CD8-positive, alpha-beta memory T cell (primary cell): ENCODE data around the gene MRAP2. TPM values are rescaled to one million over a fixed set of nuclear protein-coding genes. Genes with fewer than 3 reads are reported as not detected.
"Not testable (repeated sequence)": the region's sequence is repeated elsewhere in the genome, so short reads cannot be mapped to it uniquely, and the experiment has no call there.

Experiments
- CTCF ChIA-PET: fragments of 350-600 bp; sonication (Branson Sonifier 250); formaldehyde crosslinking; loops from one replicate; lab custom pipeline; 2021; ENCODE audit warnings: antibody characterized with exemption; lab: Charles Lee
- POLR2A ChIA-PET: fragments of 350-600 bp; sonication (Branson Sonifier 250); formaldehyde crosslinking; loops from one replicate; lab custom pipeline; 2021; ENCODE audit warnings: antibody characterized with exemption; lab: Charles Lee
- DNase-seq, 5 donors: peaks; one replicate each; pipeline versions ENCODE4 v3.0.0 to v3.0.0-alpha.2; 2020 to 2022; ENCODE audit warnings: mixed read lengths in 1 of 5
- H3K27ac ChIP-seq: one replicate; pipeline ENCODE4 v1.7.0; 2013; ENCODE audit warnings: low read depth, mild to moderate bottlenecking, low read length, moderate library complexity
- H3K27me3 ChIP-seq: 2 replicates; pipeline ENCODE4 v1.7.0; 2013; ENCODE audit warnings: low read length, mild to moderate bottlenecking; ENCODE audit not compliant: insufficient read depth, poor library complexity, severe bottlenecking
- H3K36me3 ChIP-seq: 2 replicates; pipeline ENCODE4 v1.7.0; 2013; ENCODE audit warnings: mild to moderate bottlenecking, low read length, moderate library complexity; ENCODE audit not compliant: insufficient read depth
- H3K4me1 ChIP-seq: 2 replicates; pipeline ENCODE4 v1.7.0; 2013; ENCODE audit warnings: mild to moderate bottlenecking, low read length, moderate library complexity; ENCODE audit not compliant: insufficient read depth
- H3K4me3 ChIP-seq: 2 replicates; pipeline ENCODE4 v1.7.0; 2013; ENCODE audit warnings: mild to moderate bottlenecking, low read length
- H3K9me3 ChIP-seq: 2 replicates; pipeline ENCODE4 v1.7.0; 2013; ENCODE audit warnings: mild to moderate bottlenecking, low read length
- H3K27ac Mint-ChIP-seq, 8 donors: one replicate each; pipeline ENCODE4 v1.8.0; 2020 to 2021; ENCODE audit warnings: mixed read lengths in 8 of 8, mild to moderate bottlenecking in 6 of 8, inconsistent platforms in 3 of 8, moderate library complexity in 3 of 8
- H3K27me3 Mint-ChIP-seq, 2 donors: one replicate each; pipeline ENCODE4 v1.8.0; 2020 to 2021; ENCODE audit warnings: mixed read lengths in 2 of 2, mild to moderate bottlenecking in 1 of 2, moderate library complexity in 1 of 2
- H3K36me3 Mint-ChIP-seq, 3 donors: one replicate each; pipeline ENCODE4 v1.8.0; 2020 to 2021; ENCODE audit warnings: mixed read lengths in 3 of 3, inconsistent platforms in 1 of 3, mild to moderate bottlenecking in 1 of 3
- H3K4me1 Mint-ChIP-seq, 3 donors: one replicate each; pipeline ENCODE4 v1.8.0; 2020 to 2021; ENCODE audit warnings: mixed read lengths in 3 of 3, inconsistent platforms in 1 of 3, mild to moderate bottlenecking in 1 of 3
- H3K4me3 Mint-ChIP-seq, 7 donors: one replicate each; pipeline ENCODE4 v1.8.0; 2020 to 2021; ENCODE audit warnings: mixed read lengths in 7 of 7, mild to moderate bottlenecking in 6 of 7, moderate library complexity in 4 of 7, inconsistent platforms in 2 of 7
- H3K9me3 Mint-ChIP-seq, 5 donors: one replicate each; pipeline ENCODE4 v1.8.0; 2020 to 2022; ENCODE audit warnings: mixed read lengths in 5 of 5, mild to moderate bottlenecking in 3 of 5, moderate library complexity in 2 of 5, inconsistent platforms in 1 of 5
- polyA plus RNA-seq: library from polyadenylated mRNA; unstranded; fragments of 300-500 nt; fragmentation: Illumina TruSeq; gene quantifications from one replicate; pipeline ENCODE4 v1.2.3, GENCODE V29; 2021
- total RNA-seq, 2 experiments: library from RNA; stranded (reverse); gene quantifications; one replicate each; pipeline ENCODE4 v1.2.3, GENCODE V29; 2021

The MRAP2 gene
- total and polyA plus RNA-seq, 3 experiments from 2014 or later = not detected

GRCh38 chr6:84019842-84020211 is 13.7 kb upstream of the MRAP2 start:
- Histone ChIP-seq H3K36me3 (no peaks in the 10 kb centered on the region), H3K9me3 (no peaks in the 10 kb centered on the region), H3K4me1 (no peaks in the 10 kb centered on the region), H3K4me3 (no peak overlapping the region), H3K27me3 (no peaks in the 10 kb centered on the region), H3K27ac (no peak overlapping the region)
- Mint-ChIP-seq H3K36me3 (no peaks in the 10 kb centered on the region), H3K4me1 (no peaks in the 10 kb centered on the region), H3K9me3 (peaks cover 0 to 2% (median 0%) of the 10 kb centered on the region in 5 donors), H3K4me3 (no peak overlapping the region), H3K27ac (no peak overlapping the region), H3K27me3 (peaks cover 12 to 33% of the 10 kb centered on the region in 2 donors)
- DNase-seq = no peak
- ChIA-PET CTCF (no interaction called here), POLR2A (no interaction called here)

GRCh38 chr6:84021625-84022024 is 11.9 kb upstream of the MRAP2 start:
- Histone ChIP-seq H3K27me3 (no peaks in the 10 kb centered on the region), H3K4me3 (no peak overlapping the region), H3K27ac (no peak overlapping the region), H3K9me3 (no peaks in the 10 kb centered on the region), H3K36me3 (no peaks in the 10 kb centered on the region), H3K4me1 (no peaks in the 10 kb centered on the region)
- peaks cover 0 to 6% (median 2%) of the 10 kb centered on the region in 5 donors for H3K9me3 Mint-ChIP-seq
- POLR2A ChIA-PET = no interaction called here
- H3K36me3 Mint-ChIP-seq = no peaks in the 10 kb centered on the region
- no peak overlapping the region for H3K27ac Mint-ChIP-seq
- DNase-seq = no peak
- H3K27me3 Mint-ChIP-seq = peaks cover 14 to 31% of the 10 kb centered on the region in 2 donors
- no peak overlapping the region for H3K4me3 Mint-ChIP-seq
- no peaks in the 10 kb centered on the region for H3K4me1 Mint-ChIP-seq
- CTCF ChIA-PET = no interaction called here

- ChIA-PET CTCF (no interaction called here), POLR2A (no interaction called here)
- Histone ChIP-seq H3K36me3 (no peaks in the 10 kb centered on the region), H3K9me3 (no peaks in the 10 kb centered on the region), H3K4me3 (no peak overlapping the region), H3K27me3 (no peaks in the 10 kb centered on the region), H3K27ac (no peak overlapping the region), H3K4me1 (no peaks in the 10 kb centered on the region)
- no peak overlapping the region for H3K27ac Mint-ChIP-seq
- H3K27me3 Mint-ChIP-seq = peaks cover 15 to 27% of the 10 kb centered on the region in 2 donors
- no peaks in the 10 kb centered on the region for H3K4me1 Mint-ChIP-seq
- H3K4me3 Mint-ChIP-seq = no peak overlapping the region
- no peaks in the 10 kb centered on the region for H3K36me3 Mint-ChIP-seq
- DNase-seq = no peak
- peaks cover 0 to 6% (median 2%) of the 10 kb centered on the region in 5 donors for H3K9me3 Mint-ChIP-seq
Observed at GRCh38 chr6:84026721-84027164, 6.8 kb upstream of the MRAP2 start.

- H3K9me3 ChIP-seq = no peaks in the 10 kb centered on the region
- no peaks in the 10 kb centered on the region for H3K36me3 Mint-ChIP-seq
- H3K4me1 ChIP-seq = no peaks in the 10 kb centered on the region
- H3K27ac Mint-ChIP-seq = no peak overlapping the region
- no peak overlapping the region for H3K4me3 ChIP-seq
- no peaks in the 10 kb centered on the region for H3K27me3 ChIP-seq
- ChIA-PET POLR2A (no interaction called here), CTCF (no interaction called here)
- H3K9me3 Mint-ChIP-seq = peaks cover 0 to 6% (median 2%) of the 10 kb centered on the region in 5 donors
- H3K27me3 Mint-ChIP-seq = peaks cover 19 to 30% of the 10 kb centered on the region in 2 donors
- no peaks in the 10 kb centered on the region for H3K4me1 Mint-ChIP-seq
- DNase-seq = no peak
- H3K4me3 Mint-ChIP-seq = no peak overlapping the region
- no peak overlapping the region for H3K27ac ChIP-seq
- no peaks in the 10 kb centered on the region for H3K36me3 ChIP-seq
Observed at GRCh38 chr6:84027340-84028181, 6.0 kb upstream of the MRAP2 start.

- H3K4me1 ChIP-seq = no peaks in the 10 kb centered on the region
- DNase-seq = no peak
- no peaks in the 10 kb centered on the region for H3K27me3 ChIP-seq
- Mint-ChIP-seq H3K4me1 (peaks cover 0 to 7% (median 4%) of the 10 kb centered on the region in 3 donors), H3K4me3 (no peak overlapping the region), H3K9me3 (peaks cover 0 to 4% (median 3%) of the 10 kb centered on the region in 5 donors), H3K27me3 (peaks cover 20 to 34% of the 10 kb centered on the region in 2 donors), H3K36me3 (no peaks in the 10 kb centered on the region), H3K27ac (no peak overlapping the region)
- no peak overlapping the region for H3K4me3 ChIP-seq
- no peak overlapping the region for H3K27ac ChIP-seq
- H3K36me3 ChIP-seq = no peaks in the 10 kb centered on the region
- ChIA-PET POLR2A (no interaction called here), CTCF (no interaction called here)
- no peaks in the 10 kb centered on the region for H3K9me3 ChIP-seq
Observed at GRCh38 chr6:84028350-84028749, 5.2 kb upstream of the MRAP2 start.

GRCh38 chr6:84032000-84032399 is 1.6 kb upstream of the MRAP2 start:
- H3K4me3 ChIP-seq, H3K4me3 Mint-ChIP-seq, CTCF ChIA-PET, H3K27me3 ChIP-seq, H3K9me3 ChIP-seq, H3K27ac ChIP-seq, H3K36me3 Mint-ChIP-seq, H3K4me1 ChIP-seq, H3K27ac Mint-ChIP-seq, POLR2A ChIA-PET, DNase-seq, H3K9me3 Mint-ChIP-seq, H3K36me3 ChIP-seq: not testable (repeated sequence)
- H3K4me1 Mint-ChIP-seq = peaks cover 0 to 12% (median 4%) of the 10 kb centered on the region in 3 donors
- H3K27me3 Mint-ChIP-seq = peaks cover 37 to 52% of the 10 kb centered on the region in 2 donors

GRCh38 chr6:84035484-84035883 is 1.9 kb downstream of the MRAP2 start:
- ChIA-PET CTCF (no interaction called here), POLR2A (no interaction called here)
- H3K4me3 Mint-ChIP-seq = peak overlapping the region in 1 of 7 donors; percentile 2
- no peak for DNase-seq
- H3K27me3 Mint-ChIP-seq = peaks cover 41 to 53% of the 10 kb centered on the region in 2 donors
- Histone ChIP-seq H3K4me3 (no peak overlapping the region), H3K36me3 (no peaks in the 10 kb centered on the region), H3K9me3 (no peaks in the 10 kb centered on the region), H3K4me1 (no peaks in the 10 kb centered on the region), H3K27me3 (no peaks in the 10 kb centered on the region), H3K27ac (no peak overlapping the region)
- H3K4me1 Mint-ChIP-seq = peaks cover 0 to 12% (median 4%) of the 10 kb centered on the region in 3 donors
- H3K9me3 Mint-ChIP-seq = peaks cover 0 to 4% (median 0%) of the 10 kb centered on the region in 5 donors
- H3K27ac Mint-ChIP-seq = no peak overlapping the region
- no peaks in the 10 kb centered on the region for H3K36me3 Mint-ChIP-seq

- Mint-ChIP-seq H3K27ac (no peak overlapping the region), H3K27me3 (peaks cover 33 to 53% of the 10 kb centered on the region in 2 donors), H3K4me3 (no peak overlapping the region), H3K4me1 (peaks cover 0 to 12% (median 4%) of the 10 kb centered on the region in 3 donors), H3K9me3 (peaks cover 0 to 4% (median 0%) of the 10 kb centered on the region in 5 donors), H3K36me3 (no peaks in the 10 kb centered on the region)
- Histone ChIP-seq H3K9me3 (no peaks in the 10 kb centered on the region), H3K27me3 (no peaks in the 10 kb centered on the region), H3K4me3 (no peak overlapping the region), H3K36me3 (no peaks in the 10 kb centered on the region), H3K4me1 (no peaks in the 10 kb centered on the region), H3K27ac (no peak overlapping the region)
- ChIA-PET CTCF (no interaction called here), POLR2A (no interaction called here)
- DNase-seq = no peak
Observed at GRCh38 chr6:84037425-84038089, 4.0 kb downstream of the MRAP2 start.
